Uterus (tissue), 2 donors: Measurements from ENCODE around the gene RXRG.

ENCODE experiments used
- POLR2A ChIP-seq, 2 donors: fragments of 450-650 bp; IDR thresholded peaks; one replicate each; pipeline ENCODE4 v1.6.1; 2016; ENCODE audit warnings: antibody characterized with exemption in 2 of 2, mild to moderate bottlenecking in 1 of 2, moderate library complexity in 1 of 2
- TF ChIP-seq, protein P1 (sequence below), 4 experiments: fragments of 200-600 bp in 2 of 4; fragments of 450-650 bp in 2 of 4; sonication (generic) in 2 of 4; IDR thresholded peaks; one replicate each; pipeline ENCODE4 v1.5.1; 2016 to 2019; ENCODE audit warnings: antibody characterized with exemption in 4 of 4, mild to moderate bottlenecking in 2 of 4, moderate library complexity in 1 of 4

DNA sequence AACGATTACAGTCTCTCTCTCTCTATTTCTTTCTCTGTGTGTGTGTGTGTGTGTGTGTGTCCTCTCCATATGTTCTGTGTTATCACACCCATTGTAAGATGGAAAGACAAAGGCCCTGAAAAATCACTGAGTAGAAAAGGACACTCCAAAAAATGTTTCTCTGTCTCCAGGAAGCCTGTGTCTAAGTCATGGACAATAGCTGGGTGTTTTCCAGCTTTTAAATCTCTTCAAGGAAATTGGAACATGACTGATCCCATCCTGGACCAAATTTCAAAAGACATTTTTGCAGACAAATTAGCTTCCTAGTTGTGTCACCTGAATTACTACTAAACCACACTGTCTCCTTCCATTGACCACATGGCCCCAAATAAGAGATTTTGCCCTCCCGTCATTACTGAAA, 57.4 kb downstream of the RXRG start:
- no peak for TF ChIP-seq POLR2A (IDR thresholded peaks at IDR 0.05)
- TF ChIP-seq, protein P1, sequence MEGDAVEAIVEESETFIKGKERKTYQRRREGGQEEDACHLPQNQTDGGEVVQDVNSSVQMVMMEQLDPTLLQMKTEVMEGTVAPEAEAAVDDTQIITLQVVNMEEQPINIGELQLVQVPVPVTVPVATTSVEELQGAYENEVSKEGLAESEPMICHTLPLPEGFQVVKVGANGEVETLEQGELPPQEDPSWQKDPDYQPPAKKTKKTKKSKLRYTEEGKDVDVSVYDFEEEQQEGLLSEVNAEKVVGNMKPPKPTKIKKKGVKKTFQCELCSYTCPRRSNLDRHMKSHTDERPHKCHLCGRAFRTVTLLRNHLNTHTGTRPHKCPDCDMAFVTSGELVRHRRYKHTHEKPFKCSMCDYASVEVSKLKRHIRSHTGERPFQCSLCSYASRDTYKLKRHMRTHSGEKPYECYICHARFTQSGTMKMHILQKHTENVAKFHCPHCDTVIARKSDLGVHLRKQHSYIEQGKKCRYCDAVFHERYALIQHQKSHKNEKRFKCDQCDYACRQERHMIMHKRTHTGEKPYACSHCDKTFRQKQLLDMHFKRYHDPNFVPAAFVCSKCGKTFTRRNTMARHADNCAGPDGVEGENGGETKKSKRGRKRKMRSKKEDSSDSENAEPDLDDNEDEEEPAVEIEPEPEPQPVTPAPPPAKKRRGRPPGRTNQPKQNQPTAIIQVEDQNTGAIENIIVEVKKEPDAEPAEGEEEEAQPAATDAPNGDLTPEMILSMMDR (IDR thresholded peaks at IDR 0.05) = no peak
